Activated B cell treated with CpG ODN at 0.5 μM for 24 hours (primary cell): Measurements from ENCODE around the gene CNGB1. TPM values are rescaled to one million over a fixed set of nuclear protein-coding genes. Genes with fewer than 3 reads are reported as not detected.
"Not testable (repeated sequence)": the region's sequence is repeated elsewhere in the genome, so short reads cannot be mapped to it uniquely, and the experiment has no call there.

Source experiments
- ATAC-seq: fragments of 200-7000 bp; cut with Tn5 transposase; one replicate; pipeline ENCODE4 v1.10.0; 2021; ENCODE audit warnings: low read depth, mild to moderate bottlenecking, moderate library complexity
- CTCF ChIA-PET: fragments of 350-600 bp; sonication (Branson Sonifier 250); formaldehyde crosslinking; loops from one replicate; lab custom pipeline; 2021; ENCODE audit warnings: antibody characterized with exemption; lab: Charles Lee
- POLR2A ChIA-PET: fragments of 350-600 bp; sonication (Branson Sonifier 250); formaldehyde crosslinking; loops from one replicate; lab custom pipeline; 2021; ENCODE audit warnings: antibody characterized with exemption; lab: Charles Lee
- DNase-seq: peaks from one replicate; pipeline ENCODE4 v3.0.0; 2022
- H3K27ac Mint-ChIP-seq: one replicate; pipeline ENCODE4 v1.8.0; 2020; ENCODE audit warnings: mixed read lengths
- H3K27me3 Mint-ChIP-seq: one replicate; pipeline ENCODE4 v1.8.0; 2021; ENCODE audit warnings: mixed read lengths
- H3K36me3 Mint-ChIP-seq: one replicate; pipeline ENCODE4 v1.8.0; 2021; ENCODE audit warnings: low read depth, mixed read lengths
- H3K4me1 Mint-ChIP-seq: one replicate; pipeline ENCODE4 v1.8.0; 2021; ENCODE audit warnings: mixed read lengths
- H3K4me3 Mint-ChIP-seq: one replicate; pipeline ENCODE4 v1.8.0; 2020; ENCODE audit warnings: mild to moderate bottlenecking, mixed read lengths
- H3K9me3 Mint-ChIP-seq: one replicate; pipeline ENCODE4 v1.8.0; 2020; ENCODE audit warnings: mixed read lengths
- intact Hi-C: fragments of 100-400 bp; cut with micrococcal nuclease; formaldehyde crosslinking; loops from one replicate; pipeline ENCODE4 v1.15.1; 2024
- total RNA-seq: library from RNA; stranded (reverse); gene quantifications from 2 replicates; pipeline ENCODE4 v1.2.3, GENCODE V29; 2022
- TF ChIP-seq, protein P1 (sequence below): fragments of 200-600 bp; IDR thresholded peaks from one replicate; pipeline ENCODE4 v1.8.0; 2022; ENCODE audit warnings: antibody characterized with exemption, mild to moderate bottlenecking

Gene CNGB1
- total RNA-seq, 1 donor from 2014 or later: not detected

DNA sequence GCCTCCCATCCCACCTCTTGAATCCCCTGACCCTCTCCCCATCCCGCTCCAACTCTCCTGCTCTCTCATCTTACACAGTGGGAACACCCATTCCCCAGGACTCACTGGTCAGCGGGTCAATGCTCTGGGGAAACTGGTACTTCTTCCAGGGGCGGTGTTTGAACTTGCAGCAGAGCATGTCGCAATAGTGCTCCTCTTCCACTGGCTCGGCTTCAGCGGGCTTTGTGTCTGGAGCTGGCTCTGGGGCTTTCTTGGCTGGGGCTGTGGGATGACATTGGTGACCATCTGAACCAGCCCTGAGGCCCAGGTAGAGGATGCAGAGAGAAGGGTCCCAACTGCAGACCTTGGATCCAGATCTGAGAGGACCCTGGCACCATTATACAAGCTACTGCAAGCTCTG lies 51.9 kb downstream of the CNGB1 start:
- Mint-ChIP-seq H3K27me3 (peaks cover 22% of the 10 kb centered on the region), H3K4me3 (no peak overlapping the region), H3K9me3 (peaks cover 6% of the 10 kb centered on the region), H3K36me3 (no peaks in the 10 kb centered on the region), H3K4me1 (no peaks in the 10 kb centered on the region), H3K27ac (no peak overlapping the region)
- CTCF ChIA-PET: no interaction called here
- ATAC-seq (no peak), DNase-seq (no peak)
- POLR2A ChIA-PET: no interaction called here
- intact Hi-C loops: no loop called here
- TF ChIP-seq, protein P1, sequence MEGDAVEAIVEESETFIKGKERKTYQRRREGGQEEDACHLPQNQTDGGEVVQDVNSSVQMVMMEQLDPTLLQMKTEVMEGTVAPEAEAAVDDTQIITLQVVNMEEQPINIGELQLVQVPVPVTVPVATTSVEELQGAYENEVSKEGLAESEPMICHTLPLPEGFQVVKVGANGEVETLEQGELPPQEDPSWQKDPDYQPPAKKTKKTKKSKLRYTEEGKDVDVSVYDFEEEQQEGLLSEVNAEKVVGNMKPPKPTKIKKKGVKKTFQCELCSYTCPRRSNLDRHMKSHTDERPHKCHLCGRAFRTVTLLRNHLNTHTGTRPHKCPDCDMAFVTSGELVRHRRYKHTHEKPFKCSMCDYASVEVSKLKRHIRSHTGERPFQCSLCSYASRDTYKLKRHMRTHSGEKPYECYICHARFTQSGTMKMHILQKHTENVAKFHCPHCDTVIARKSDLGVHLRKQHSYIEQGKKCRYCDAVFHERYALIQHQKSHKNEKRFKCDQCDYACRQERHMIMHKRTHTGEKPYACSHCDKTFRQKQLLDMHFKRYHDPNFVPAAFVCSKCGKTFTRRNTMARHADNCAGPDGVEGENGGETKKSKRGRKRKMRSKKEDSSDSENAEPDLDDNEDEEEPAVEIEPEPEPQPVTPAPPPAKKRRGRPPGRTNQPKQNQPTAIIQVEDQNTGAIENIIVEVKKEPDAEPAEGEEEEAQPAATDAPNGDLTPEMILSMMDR: no peak

GRCh38 chr16:57918444-57918843 lies 52.5 kb downstream of the CNGB1 start:
- ChIA-PET POLR2A (no interaction called here), CTCF (no interaction called here)
- peaks cover 6% of the 10 kb centered on the region for H3K9me3 Mint-ChIP-seq
- H3K27me3 Mint-ChIP-seq: peaks cover 16% of the 10 kb centered on the region
- H3K4me1 Mint-ChIP-seq: no peaks in the 10 kb centered on the region
- ATAC-seq (no peak), DNase-seq (no peak)
- intact Hi-C loops: no loop called here
- TF ChIP-seq, protein P1: no peak
- no peak overlapping the region for H3K4me3 Mint-ChIP-seq
- H3K36me3 Mint-ChIP-seq: no peaks in the 10 kb centered on the region
- no peak overlapping the region for H3K27ac Mint-ChIP-seq

DNA sequence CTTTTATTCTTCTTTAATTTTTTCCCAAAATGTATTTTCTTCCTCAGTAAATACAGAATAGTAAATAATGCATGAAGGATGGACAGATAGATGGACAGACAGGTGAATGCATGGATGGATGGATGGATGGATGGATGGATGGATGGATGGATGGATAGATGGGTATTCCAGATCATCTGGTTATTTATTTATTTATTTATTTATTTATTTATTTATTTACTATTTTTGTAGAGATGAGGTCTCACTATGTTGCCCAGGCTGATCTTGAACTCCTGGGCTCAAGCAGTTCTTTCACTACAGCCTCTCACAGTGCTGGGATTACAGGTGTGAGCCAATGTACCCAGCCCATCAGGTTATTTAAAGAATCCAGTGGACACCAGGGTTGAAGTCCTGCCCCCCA lies 53.0 kb downstream of the CNGB1 start:
- intact Hi-C loops, POLR2A ChIA-PET, H3K9me3 Mint-ChIP-seq, H3K4me3 Mint-ChIP-seq, CTCF ChIA-PET, H3K4me1 Mint-ChIP-seq, ATAC-seq, H3K36me3 Mint-ChIP-seq, H3K27ac Mint-ChIP-seq, DNase-seq: not testable (repeated sequence)
- peaks cover 14% of the 10 kb centered on the region for H3K27me3 Mint-ChIP-seq

GRCh38 chr16:57917489-57917888 lies 53.4 kb downstream of the CNGB1 start:
- H3K4me3 Mint-ChIP-seq, H3K36me3 Mint-ChIP-seq, intact Hi-C loops, H3K9me3 Mint-ChIP-seq, CTCF ChIA-PET, ATAC-seq, H3K27ac Mint-ChIP-seq, POLR2A ChIA-PET, DNase-seq, H3K4me1 Mint-ChIP-seq: not testable (repeated sequence)
- H3K27me3 Mint-ChIP-seq: peaks cover 14% of the 10 kb centered on the region

DNA sequence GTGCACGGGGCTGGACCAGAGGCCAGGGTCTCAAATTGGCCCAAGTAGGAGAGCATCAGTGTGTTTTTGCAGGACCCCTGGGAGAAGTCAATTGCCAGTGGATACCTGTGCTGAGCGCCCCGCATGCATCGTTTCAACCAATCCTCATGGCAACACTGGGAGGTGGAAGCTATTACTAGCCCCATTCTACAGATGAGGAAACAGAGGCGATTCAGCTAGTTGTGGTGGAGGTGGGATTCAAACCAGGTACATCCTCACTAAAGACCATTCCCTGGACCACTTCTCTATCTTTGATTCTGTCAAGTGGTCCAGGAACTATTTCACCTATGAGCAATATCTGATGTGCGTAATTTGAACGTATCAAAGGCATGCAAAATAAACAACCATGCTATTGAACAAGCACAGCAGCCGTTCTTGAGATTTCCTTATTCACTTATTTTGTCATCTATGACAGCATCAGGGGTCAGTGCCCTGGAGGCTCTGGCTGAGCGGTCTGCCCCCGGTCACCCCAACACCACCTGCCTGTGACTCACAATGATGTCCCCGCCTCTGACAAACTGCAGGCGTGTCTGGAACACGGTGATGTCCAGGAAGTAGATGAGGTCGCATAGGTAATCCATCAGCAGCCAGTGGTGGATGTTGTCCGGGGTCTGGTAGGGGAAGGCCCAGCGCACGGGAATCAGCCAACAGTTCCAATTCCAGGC lies 54.0 kb downstream of the CNGB1 start:
- intact Hi-C loops: no loop called here
- POLR2A ChIA-PET: no interaction called here
- H3K27ac Mint-ChIP-seq: no peak overlapping the region
- peaks cover 15% of the 10 kb centered on the region for H3K27me3 Mint-ChIP-seq
- DNase-seq (no peak), ATAC-seq (no peak)
- no peak overlapping the region for H3K4me3 Mint-ChIP-seq
- CTCF ChIA-PET: interaction anchor here (0.7 kb wide), 1 partner anchor 18 kb away, joined by 3 read pairs; no protein-coding TSS in a partner anchor
- no peaks in the 10 kb centered on the region for H3K4me1 Mint-ChIP-seq
- TF ChIP-seq, protein P1: no peak
- H3K9me3 Mint-ChIP-seq: peaks cover 6% of the 10 kb centered on the region
- H3K36me3 Mint-ChIP-seq: no peaks in the 10 kb centered on the region

DNA sequence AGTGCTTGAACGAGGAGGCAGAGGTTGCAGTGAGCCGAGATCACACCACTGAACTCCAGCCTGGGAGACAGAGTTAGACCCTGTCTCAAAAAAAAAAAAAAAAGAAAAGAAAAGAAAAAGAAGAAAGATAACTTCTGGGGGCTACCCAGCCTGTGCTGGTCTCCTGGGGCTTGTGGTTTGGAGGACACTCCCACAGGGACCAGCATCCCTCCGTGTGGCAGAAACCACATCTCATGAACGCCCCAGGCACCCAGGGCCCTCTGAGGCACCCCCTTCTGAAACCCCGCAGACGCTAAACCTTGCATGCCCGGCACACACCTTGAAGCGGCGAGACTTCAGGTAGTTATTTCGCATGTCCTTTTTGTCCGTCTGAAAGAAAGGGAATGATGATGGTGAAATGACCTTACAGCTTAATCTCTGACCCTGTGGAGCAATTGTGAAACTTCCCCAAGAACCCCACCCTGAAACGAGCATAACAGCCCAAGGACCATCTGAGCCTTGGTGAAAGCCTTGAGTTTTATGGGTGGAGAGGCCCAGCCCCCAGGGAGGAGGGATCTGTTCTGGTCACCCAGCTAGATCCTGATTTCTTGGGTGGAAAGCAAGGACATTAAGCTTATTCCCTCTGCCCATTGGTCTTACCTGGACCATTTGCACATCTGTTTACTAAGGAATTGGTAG lies 55.0 kb downstream of the CNGB1 start:
- TF ChIP-seq, protein P1: no peak
- ChIA-PET POLR2A (no interaction called here), CTCF (interaction anchor here (0.7 kb wide), 1 partner anchor 17 kb away, joined by 3 read pairs; no protein-coding TSS in a partner anchor)
- no peak overlapping the region for H3K27ac Mint-ChIP-seq
- ATAC-seq (no peak), DNase-seq (no peak)
- H3K27me3 Mint-ChIP-seq: peaks cover 19% of the 10 kb centered on the region
- intact Hi-C loops: no loop called here
- H3K4me1 Mint-ChIP-seq: no peaks in the 10 kb centered on the region
- peaks cover 6% of the 10 kb centered on the region for H3K9me3 Mint-ChIP-seq
- no peaks in the 10 kb centered on the region for H3K36me3 Mint-ChIP-seq
- H3K4me3 Mint-ChIP-seq: no peak overlapping the region
